ENCODE measurements around the gene SNRNP48. TPM values are rescaled to one million over a fixed set of nuclear protein-coding genes. Genes with fewer than 3 reads are reported as not detected.

Gene SNRNP48
- total and polyA plus RNA-seq, 2 of the 4 experiments (the other 2 are of a cell fraction): 5.2 to 6.2 TPM

- Histone ChIP-seq H3K79me1 (ENCODE audit: low read depth in 1 of 2, low read length in 2 of 2) (no peaks in the 10 kb centered on the region; a peak in 1 of 4 replicates), H3K9ac (ENCODE audit: low read depth, low read length) (no peak overlapping the region), H3K4me3 (ENCODE audit: insufficient read depth, low read depth, low read length) (no peak overlapping the region), H4K91ac (ENCODE audit: insufficient read depth, low read depth, low read length) (no peak overlapping the region), H3K56ac (ENCODE audit: extremely low read depth, insufficient read depth, low read length) (no peak overlapping the region), H2AK9ac (replicated peaks; ENCODE audit: low read depth, low read length, poor library complexity) (no peak overlapping the region), H3K9me3 (ENCODE audit: control insufficient read depth, insufficient read depth, low read length) (no peaks in the 10 kb centered on the region), H3K9me1 (ENCODE audit: insufficient read depth, low read length) (no peaks in the 10 kb centered on the region), H4K5ac (ENCODE audit: low read depth, low read length) (no peak overlapping the region), H4K8ac (ENCODE audit: low read depth in 2 of 2, low read length in 2 of 2) (no peak overlapping the region), H2BK120ac (ENCODE audit: low read depth, low read length) (no peak overlapping the region), H3K36me3 (ENCODE audit: control insufficient read depth, insufficient read depth, low read length) (peaks cover 10% of the 10 kb centered on the region; the same call in 1 of the 2 replicates), H3K27ac (ENCODE audit: insufficient read depth, low read length) (no peak overlapping the region), H3K4ac (ENCODE audit: low read depth, low read length) (no peak overlapping the region), H4K20me1 (ENCODE audit: insufficient read depth, low read length) (no peaks in the 10 kb centered on the region), H3K23ac (ENCODE audit: low read depth, low read length) (no peak overlapping the region), H2BK20ac (ENCODE audit: low read depth, low read length) (no peak overlapping the region), H2AFZ (replicated peaks; ENCODE audit: low read length, poor library complexity) (no peak overlapping the region), H3K27me3 (ENCODE audit: control insufficient read depth, insufficient read depth, low read length) (no peaks in the 10 kb centered on the region), H3K4me1 (ENCODE audit: control insufficient read depth, insufficient read depth, low read length) (no peaks in the 10 kb centered on the region), H3K4me2 (ENCODE audit: low read depth, low read length) (no peak overlapping the region), H2BK15ac (ENCODE audit: low read depth, low read length) (no peak overlapping the region), H2AK5ac (ENCODE audit: low read depth, low read length) (no peak overlapping the region), H3K14ac (replicated peaks; ENCODE audit: low read depth, low read length) (no peak overlapping the region), H2BK5ac (ENCODE audit: low read depth, low read length, poor library complexity, severe bottlenecking) (no peak overlapping the region), H3K18ac (ENCODE audit: low read depth, low read length) (no peak overlapping the region)
- BruUV-seq (replicated peaks): no TSS peak
- DNase-seq (no peak), ATAC-seq (ENCODE audit: low read depth) (no peak)
- TF ChIP-seq RAD21 (IDR thresholded peaks at IDR 0.05; ENCODE audit: low read length): no peak
- no peak for TF ChIP-seq MXI1 (IDR thresholded peaks at IDR 0.05; ENCODE audit: borderline replicate concordance, low read depth, low read length)
- ChIA-PET POLR2A (ENCODE audit: unreplicated experiment) (no interaction called here), CTCF (no interaction called here)
- dilution Hi-C loops (cut with HindIII; ENCODE audit: low sequenced_read_pairs, unreplicated experiment) (no loop called here), in situ Hi-C loops (cut with MboI; ENCODE audit: low sequenced_read_pairs) (no loop called here), intact Hi-C loops (cut with micrococcal nuclease) (no loop called here)
- WGBS, 2 experiments (ENCODE audit: extremely low coverage in 2 of 2, insufficient read length in 1 of 2): no CpG with 5 or more reads among the region's 2 CpGs
These were observed 15.5 kb upstream of the SNRNP48 start for GRCh38 chr6:7574500-7574899.
